ENCODE data around the gene SUGP1.
A peak's percentile ranks its signal among the peaks of the same experiment; 100 is the strongest.
"Not testable (repeated sequence)": the region's sequence is repeated elsewhere in the genome, so short reads cannot be mapped to it uniquely, and the experiment has no call there.

SUGP1 gene

GRCh38 chr19:19261350-19262189 lies 58.7 kb downstream of the SUGP1 start:
- DNase-seq: peak; percentile 7

GRCh38 chr19:19260417-19261214 lies 59.7 kb downstream of the SUGP1 start:
- DNase-seq: no peak

- DNase-seq: peak; percentile 41
Measured at GRCh38 chr19:19259741-19260140, 60.6 kb downstream of the SUGP1 start.

- DNase-seq: no peak
Measured at GRCh38 chr19:19258589-19259338, 61.5 kb downstream of the SUGP1 start.

- no peak for DNase-seq
Measured at GRCh38 chr19:19257836-19258588, 62.3 kb downstream of the SUGP1 start.

- no peak for DNase-seq
Measured at GRCh38 chr19:19257137-19257536, 63.2 kb downstream of the SUGP1 start.

GRCh38 chr19:19256072-19256969 lies 64.0 kb downstream of the SUGP1 start:
- DNase-seq: no peak

- DNase-seq: not testable (repeated sequence)
Measured at GRCh38 chr19:19253409-19253808, 66.9 kb downstream of the SUGP1 start.

- no peak for DNase-seq
Measured at GRCh38 chr19:19250196-19250801, 70.0 kb downstream of the SUGP1 start.

GRCh38 chr19:19240476-19240875 lies 79.8 kb downstream of the SUGP1 start:
- no peak for DNase-seq

GRCh38 chr19:19239675-19240074 lies 80.6 kb downstream of the SUGP1 start:
- DNase-seq: no peak

GRCh38 chr19:19238126-19238894 lies 82.0 kb downstream of the SUGP1 start:
- no peak for DNase-seq

GRCh38 chr19:19236173-19236572 lies 84.1 kb downstream of the SUGP1 start:
- no peak for DNase-seq

- no peak for DNase-seq
Measured at GRCh38 chr19:19234220-19234816, 86.0 kb downstream of the SUGP1 start.

- DNase-seq: peak; percentile 26
Measured at GRCh38 chr19:19232261-19232721, 88.0 kb downstream of the SUGP1 start.

GRCh38 chr19:19230999-19231398 lies 89.3 kb downstream of the SUGP1 start:
- no peak for DNase-seq

GRCh38 chr19:19229701-19230100 lies 90.6 kb downstream of the SUGP1 start:
- DNase-seq: no peak

- no peak for DNase-seq
Measured at GRCh38 chr19:19227217-19227616, 93.1 kb downstream of the SUGP1 start.

- no peak for DNase-seq
Measured at GRCh38 chr19:19226663-19227062, 93.6 kb downstream of the SUGP1 start.

- no peak for DNase-seq
Measured at GRCh38 chr19:19226204-19226603, 94.1 kb downstream of the SUGP1 start.

Measured in NCI-H1694 (cell line).